ENCODE data around the gene F7.

- no peak for TF ChIP-seq GATAD2A (IDR thresholded peaks at IDR 0.05)
- TF ChIP-seq TFAP4 (CRISPR knock-in tag; IDR thresholded peaks at IDR 0.05; ENCODE audit: borderline replicate concordance): no peak
- TF ChIP-seq, protein P1, sequence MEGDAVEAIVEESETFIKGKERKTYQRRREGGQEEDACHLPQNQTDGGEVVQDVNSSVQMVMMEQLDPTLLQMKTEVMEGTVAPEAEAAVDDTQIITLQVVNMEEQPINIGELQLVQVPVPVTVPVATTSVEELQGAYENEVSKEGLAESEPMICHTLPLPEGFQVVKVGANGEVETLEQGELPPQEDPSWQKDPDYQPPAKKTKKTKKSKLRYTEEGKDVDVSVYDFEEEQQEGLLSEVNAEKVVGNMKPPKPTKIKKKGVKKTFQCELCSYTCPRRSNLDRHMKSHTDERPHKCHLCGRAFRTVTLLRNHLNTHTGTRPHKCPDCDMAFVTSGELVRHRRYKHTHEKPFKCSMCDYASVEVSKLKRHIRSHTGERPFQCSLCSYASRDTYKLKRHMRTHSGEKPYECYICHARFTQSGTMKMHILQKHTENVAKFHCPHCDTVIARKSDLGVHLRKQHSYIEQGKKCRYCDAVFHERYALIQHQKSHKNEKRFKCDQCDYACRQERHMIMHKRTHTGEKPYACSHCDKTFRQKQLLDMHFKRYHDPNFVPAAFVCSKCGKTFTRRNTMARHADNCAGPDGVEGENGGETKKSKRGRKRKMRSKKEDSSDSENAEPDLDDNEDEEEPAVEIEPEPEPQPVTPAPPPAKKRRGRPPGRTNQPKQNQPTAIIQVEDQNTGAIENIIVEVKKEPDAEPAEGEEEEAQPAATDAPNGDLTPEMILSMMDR (IDR thresholded peaks at IDR 0.05 in 2 of 3, conservative IDR thresholded peaks at IDR 0.05 in 1 of 3; ENCODE audit: insufficient read depth in 2 of 3, low read depth in 1 of 3, low read length in 3 of 3): no peak
- no peak for TF ChIP-seq ESRRA (IDR thresholded peaks at IDR 0.05; ENCODE audit: borderline replicate concordance, low read depth)
Measured at GRCh38 chr13:113103646-113104045, 1.9 kb upstream of the F7 start.
